Chondrocyte (in vitro differentiated cells): ENCODE measurements around the gene EREG. TPM values are rescaled to one million over a fixed set of nuclear protein-coding genes. Genes with fewer than 3 reads are reported as not detected.

Source experiments
- DNase-seq: peaks from one replicate; pipeline ENCODE4 v3.0.0; 2021; ENCODE audit warnings: mixed read lengths, low spot score
- H3K27ac Mint-ChIP-seq: one replicate; pipeline ENCODE4 v1.8.0; 2021; ENCODE audit warnings: mild to moderate bottlenecking, moderate library complexity, mixed read lengths; ENCODE audit not compliant: unreplicated experiment
- H3K27me3 Mint-ChIP-seq: 2 replicates; pipeline ENCODE4 v1.8.0; 2021; ENCODE audit warnings: low read depth, mixed read lengths
- H3K36me3 Mint-ChIP-seq: 2 replicates; pipeline ENCODE4 v1.8.0; 2021; ENCODE audit warnings: low read depth, mixed read lengths
- H3K4me1 Mint-ChIP-seq: 2 replicates; pipeline ENCODE4 v1.8.0; 2021; ENCODE audit warnings: low read depth, mild to moderate bottlenecking, mixed read lengths
- H3K4me3 Mint-ChIP-seq: one replicate; pipeline ENCODE4 v1.8.0; 2021; ENCODE audit warnings: mild to moderate bottlenecking, moderate library complexity, mixed read lengths; ENCODE audit not compliant: unreplicated experiment
- H3K9me3 Mint-ChIP-seq: 2 replicates; pipeline ENCODE4 v1.8.0; 2021; ENCODE audit warnings: low read depth, mixed read lengths
- CTCF ChIP-seq: fragments of 200-600 bp; sonication (generic); IDR thresholded peaks from 2 replicates; pipeline ENCODE4 v1.5.0; 2021; ENCODE audit warnings: antibody characterized with exemption, mild to moderate bottlenecking, moderate library complexity
- total RNA-seq: library from RNA; stranded (reverse); gene quantifications from 3 replicates; pipeline ENCODE4 v1.2.1, GENCODE V29; 2021

EREG gene
- total RNA-seq, 1 donor from 2014 or later = not detected

GRCh38 chr4:74431113-74431826 is 66.3 kb downstream of the EREG start:
- Mint-ChIP-seq H3K36me3 (no peaks in the 10 kb centered on the region), H3K9me3 (no peaks in the 10 kb centered on the region), H3K4me3 (no peak overlapping the region), H3K4me1 (no peaks in the 10 kb centered on the region), H3K27ac (no peak overlapping the region), H3K27me3 (no peaks in the 10 kb centered on the region)
- no peak for DNase-seq
- no peak for TF ChIP-seq CTCF

- Mint-ChIP-seq H3K27me3 (no peaks in the 10 kb centered on the region), H3K36me3 (no peaks in the 10 kb centered on the region), H3K27ac (no peak overlapping the region), H3K4me1 (no peaks in the 10 kb centered on the region), H3K9me3 (no peaks in the 10 kb centered on the region), H3K4me3 (no peak overlapping the region)
- TF ChIP-seq CTCF = no peak
- DNase-seq = no peak
Measured at GRCh38 chr4:74433043-74433442, 68.1 kb downstream of the EREG start.

- Mint-ChIP-seq H3K27ac (no peak overlapping the region), H3K4me1 (no peaks in the 10 kb centered on the region), H3K27me3 (no peaks in the 10 kb centered on the region), H3K9me3 (no peaks in the 10 kb centered on the region), H3K4me3 (no peak overlapping the region), H3K36me3 (no peaks in the 10 kb centered on the region)
- no peak for TF ChIP-seq CTCF
- DNase-seq = no peak
Measured at GRCh38 chr4:74433541-74434172, 68.7 kb downstream of the EREG start.

GRCh38 chr4:74435296-74435695 is 70.4 kb downstream of the EREG start:
- no peak for TF ChIP-seq CTCF
- H3K4me1 Mint-ChIP-seq = no peaks in the 10 kb centered on the region
- no peak overlapping the region for H3K27ac Mint-ChIP-seq
- H3K9me3 Mint-ChIP-seq = no peaks in the 10 kb centered on the region
- H3K4me3 Mint-ChIP-seq = no peak overlapping the region
- no peaks in the 10 kb centered on the region for H3K36me3 Mint-ChIP-seq
- no peak for DNase-seq
- no peaks in the 10 kb centered on the region for H3K27me3 Mint-ChIP-seq

- Mint-ChIP-seq H3K9me3 (no peaks in the 10 kb centered on the region), H3K4me1 (no peaks in the 10 kb centered on the region), H3K27me3 (no peaks in the 10 kb centered on the region), H3K27ac (no peak overlapping the region), H3K4me3 (no peak overlapping the region), H3K36me3 (no peaks in the 10 kb centered on the region)
- DNase-seq = no peak
- TF ChIP-seq CTCF = no peak
Measured at GRCh38 chr4:74437866-74438265, 72.9 kb downstream of the EREG start.

Other genes with a start within 250 kb of the EREG start
- gene MTHFD2L, start 207.0 kb upstream of the EREG start, total RNA-seq = 6.6 to 10.6 TPM (median 7.4 TPM) in 3 replicates
- gene EPGN, start 56.7 kb upstream of the EREG start, total RNA-seq = 0.62 to 4.5 TPM (median 1.1 TPM) in 3 replicates
- not detected in 3 replicates for gene AREG, start 80.0 kb downstream of the EREG start, total RNA-seq